Gastroesophageal sphincter (tissue), 4 donors: ENCODE results near the gene MICALL1. TPM values are rescaled to one million over a fixed set of nuclear protein-coding genes. Genes with fewer than 3 reads are reported as not detected.

Experiments used
- ATAC-seq: fragments of 150-250 bp; one replicate; pipeline ENCODE4 v1.9.1; 2016; ENCODE audit warnings: mild to moderate bottlenecking, moderate library complexity
- H3K27ac ChIP-seq, 4 donors: fragments of 200-600 bp; sonication (generic) in 3 of 4; 1 replicate in 3 of 4; 2 replicates in 1 of 4; pipeline ENCODE4 v1.5.1; 2016 to 2019
- H3K27me3 ChIP-seq: fragments of 200-600 bp; sonication (generic); one replicate; pipeline ENCODE4 v1.5.1; 2019
- H3K36me3 ChIP-seq, 2 donors: fragments of 200-600 bp; sonication (generic); one replicate each; pipeline ENCODE4 v1.5.1; 2019; ENCODE audit warnings: control low read depth in 1 of 2
- H3K4me1 ChIP-seq, 3 donors: fragments of 200-600 bp; sonication (generic); 1 replicate in 2 of 3; 2 replicates in 1 of 3; pipeline ENCODE4 v1.5.1; 2016 to 2019; ENCODE audit warnings: control low read depth in 2 of 3
- H3K4me3 ChIP-seq, 2 donors: fragments of 200-600 bp; sonication (generic); one replicate each; pipeline ENCODE4 v1.5.1; 2019; ENCODE audit warnings: mild to moderate bottlenecking in 1 of 2, moderate library complexity in 1 of 2
- H3K9me3 ChIP-seq, 3 donors: fragments of 200-600 bp; sonication (generic); one replicate each; pipeline ENCODE4 v1.5.1; 2017 to 2019; ENCODE audit warnings: control low read depth in 2 of 3
- CTCF ChIP-seq, 4 experiments: fragments of 200-600 bp in 2 of 4; fragments of 450-650 bp in 2 of 4; sonication (generic) in 1 of 4; IDR thresholded peaks; one replicate each; pipeline ENCODE4 v1.5.1; 2017 to 2019; ENCODE audit warnings: antibody characterized with exemption in 4 of 4, mild to moderate bottlenecking in 2 of 4, moderate library complexity in 2 of 4
- EP300 ChIP-seq: sonication (generic); formaldehyde crosslinking; IDR thresholded peaks from one replicate; pipeline ENCODE4 v1.6.1; 2017; ENCODE audit warnings: antibody characterized with exemption, mild to moderate bottlenecking
- POLR2A ChIP-seq, 2 donors: fragments of 450-650 bp; IDR thresholded peaks; one replicate each; pipeline ENCODE4 v1.6.1; 2017; ENCODE audit warnings: antibody characterized with exemption in 2 of 2, mild to moderate bottlenecking in 2 of 2, moderate library complexity in 1 of 2
- POLR2AphosphoS5 ChIP-seq: sonication (generic); formaldehyde crosslinking; IDR thresholded peaks from one replicate; pipeline ENCODE4 v1.6.1; 2017; ENCODE audit warnings: antibody characterized with exemption
- WGBS, 2 donors: methylation state at CpG; one replicate each; pipeline ENCODE4 v1.1.5; 2018; ENCODE audit warnings: low coverage in 1 of 2; 5-methylcytosine and 5-hydroxymethylcytosine counted together
- total RNA-seq, 4 donors: library from RNA; depleted of rRNA; stranded (reverse); fragments of >200 nt; gene quantifications; one replicate each; pipeline ENCODE4 v1.1.0, GENCODE V29; 2016

Gene MICALL1
- total RNA-seq, 4 donors from 2014 or later, result 46.9 to 132 (median 48.1) TPM

GRCh38 chr22:37932401-37932800 is 26.3 kb downstream of the MICALL1 start:
- Histone ChIP-seq H3K27ac (peak overlapping the region in 3 of 4 donors; percentile 78 to 83 (median 82)), H3K4me1 (peaks cover 3 to 60% (median 9%) of the 10 kb centered on the region in 3 donors), H3K27me3 (no peaks in the 10 kb centered on the region), H3K9me3 (no peaks in the 10 kb centered on the region), H3K4me3 (no peak overlapping the region), H3K36me3 (peaks cover 0 to 78% of the 10 kb centered on the region in 2 donors)
- TF ChIP-seq POLR2AphosphoS5 (no peak), CTCF (IDR thresholded peaks at IDR 0.05) (no peak), POLR2A (IDR thresholded peaks at IDR 0.05) (no peak)
- 80% methylated on average over 1 of the region's 10 CpGs; no CpG with 5 or more reads in 1 of the 2 donors for WGBS, 2 donors
- no peak for ATAC-seq

- 21 to 27% methylated on average over 2 to 4 of the region's 21 CpGs for WGBS, 2 donors
- peaks cover 0 to 78% of the 10 kb centered on the region in 2 donors for H3K36me3 ChIP-seq
These were observed 26.9 kb downstream of the MICALL1 start for GRCh38 chr22:37932821-37933578.

GRCh38 chr22:37933711-37934376 is 27.7 kb downstream of the MICALL1 start:
- no peaks in the 10 kb centered on the region for H3K27me3 ChIP-seq
- ATAC-seq, result peak; percentile 97
- H3K9me3 ChIP-seq, result no peaks in the 10 kb centered on the region
- H3K27ac ChIP-seq, result peak overlapping the region; percentile 16 to 83 (median 80)
- H3K4me3 ChIP-seq, result no peak overlapping the region
- WGBS, 2 donors, result 7% methylated on average over 2 of the region's 13 CpGs; no CpG with 5 or more reads in 1 of the 2 donors
- H3K4me1 ChIP-seq, result peaks cover 3 to 59% (median 9%) of the 10 kb centered on the region in 3 donors
- H3K36me3 ChIP-seq, result peaks cover 0 to 77% of the 10 kb centered on the region in 2 donors
- TF ChIP-seq CTCF (IDR thresholded peaks at IDR 0.05), result peak in 3 of 4 experiments; percentile 98
- no peak for TF ChIP-seq EP300
- TF ChIP-seq POLR2AphosphoS5, result peak; percentile 28
- no peak for TF ChIP-seq POLR2A (IDR thresholded peaks at IDR 0.05)

More at GRCh38 chr22:37932821-37933578, 26.9 kb downstream of the MICALL1 start:
- no peak for ATAC-seq
- H3K27ac ChIP-seq, result peak overlapping the region; percentile 16 to 83 (median 80)
- H3K4me1 ChIP-seq, result peaks cover 3 to 60% (median 9%) of the 10 kb centered on the region in 3 donors
- no peak for TF ChIP-seq EP300
- TF ChIP-seq CTCF (IDR thresholded peaks at IDR 0.05), result no peak
- TF ChIP-seq POLR2AphosphoS5, result peak; percentile 2
- TF ChIP-seq POLR2A (IDR thresholded peaks at IDR 0.05), result no peak
- H3K4me3 ChIP-seq, result no peak overlapping the region
- no peaks in the 10 kb centered on the region for H3K9me3 ChIP-seq
- no peaks in the 10 kb centered on the region for H3K27me3 ChIP-seq

GRCh38 chr22:37940698-37941376 is 34.7 kb downstream of the MICALL1 start:
- Histone ChIP-seq H3K4me1 (no peaks in the 10 kb centered on the region), H3K27ac (peak overlapping the region in 2 of 4 donors; percentile 31 to 37), H3K4me3 (no peak overlapping the region), H3K36me3 (peaks cover 0 to 89% of the 10 kb centered on the region in 2 donors), H3K27me3 (no peaks in the 10 kb centered on the region), H3K9me3 (no peaks in the 10 kb centered on the region)
- peak; percentile 44 for ATAC-seq
- WGBS, 2 donors, result 50 to 100% methylated on average over 2 to 4 of the region's 12 CpGs
- no peak for TF ChIP-seq CTCF (IDR thresholded peaks at IDR 0.05)
- TF ChIP-seq POLR2AphosphoS5, result no peak
- TF ChIP-seq POLR2A (IDR thresholded peaks at IDR 0.05), result no peak
- no peak for TF ChIP-seq EP300
